Heart left ventricle (tissue), 16 donors: ENCODE data around the gene FANCF. TPM values are rescaled to one million over a fixed set of nuclear protein-coding genes. Genes with fewer than 3 reads are reported as not detected.
"Not testable (repeated sequence)": the region's sequence is repeated elsewhere in the genome, so short reads cannot be mapped to it uniquely, and the experiment has no call there.

Source experiments
- ATAC-seq, 4 donors: fragments of 200-7000 bp; cut with Tn5 transposase; one replicate each; pipeline ENCODE4 v1.9.1; 2020 to 2022; ENCODE audit warnings: moderate library complexity in 4 of 4, mild to moderate bottlenecking in 3 of 4, moderate number of reproducible peaks in 1 of 4
- DNase-seq, 5 donors: peaks; one replicate each; pipeline ENCODE4 v3.0.0-alpha.2; 2020
- H3K27ac ChIP-seq, 12 donors: fragments of 200-600 bp; sonication (generic) in 4 of 12; one replicate each; pipeline versions ENCODE4 v1.5.0 to v1.8.0; 2016 to 2022; ENCODE audit warnings: mild to moderate bottlenecking in 2 of 12
- H3K27me3 ChIP-seq, 9 donors: fragments of 200-600 bp; sonication (generic) in 2 of 9; one replicate each; pipeline versions ENCODE4 v1.5.1 to v1.8.0; 2016 to 2022; ENCODE audit warnings: mild to moderate bottlenecking in 3 of 9
- H3K36me3 ChIP-seq, 9 donors: fragments of 200-600 bp; sonication (generic) in 2 of 9; one replicate each; pipeline versions ENCODE4 v1.5.0 to v1.8.0; 2018 to 2022; ENCODE audit warnings: mild to moderate bottlenecking in 2 of 9
- H3K4me1 ChIP-seq, 12 donors: fragments of 200-600 bp; sonication (generic) in 4 of 12; one replicate each; pipeline versions ENCODE4 v1.5.0 to v1.8.0; 2016 to 2022; ENCODE audit warnings: mild to moderate bottlenecking in 3 of 12
- H3K4me3 ChIP-seq, 12 donors: fragments of 200-600 bp; sonication (generic) in 4 of 12; one replicate each; pipeline versions ENCODE4 v1.5.0 to v1.8.0; 2017 to 2022; ENCODE audit warnings: mild to moderate bottlenecking in 9 of 12, moderate library complexity in 4 of 12
- H3K9me3 ChIP-seq, 12 donors: fragments of 200-600 bp; sonication (generic) in 4 of 12; one replicate each; pipeline versions ENCODE4 v1.5.0 to v1.8.0; 2016 to 2022; ENCODE audit warnings: mild to moderate bottlenecking in 1 of 12
- POLR2A ChIP-seq, 2 donors: fragments of 450-650 bp; IDR thresholded peaks; one replicate each; pipeline ENCODE4 v1.6.1; 2017; ENCODE audit warnings: antibody characterized with exemption in 2 of 2, mild to moderate bottlenecking in 2 of 2, moderate library complexity in 2 of 2
- WGBS, 4 donors: extraction: QIAGEN DNeasy Blood & Tissue Kit in 2 of 4; methylation state at CpG; one replicate each; pipeline versions ENCODE4 v1.1.5 to v1.1.7; 2013 to 2018; 5-methylcytosine and 5-hydroxymethylcytosine counted together
- intact Hi-C, 10 donors: fragments of 100-400 bp; cut with DNase I; formaldehyde crosslinking; loops; one replicate each; pipeline versions ENCODE4 v1.11.1 to v1.14.2; 2022
- polyA plus RNA-seq, 2 donors: library from polyadenylated mRNA; stranded (reverse); fragments of 200-250 nt; gene quantifications; one replicate each; pipeline ENCODE4 v1.2.3, GENCODE V29; 2013
- total RNA-seq, 9 donors: library from RNA; depleted of rRNA in 2 of 9; stranded (reverse); fragments of >200 nt in 2 of 9; fragmentation: NEBNext Ultra II Directional in 3 of 9; extraction: Animal tissue kit (Norgen Biotek cat#: 25700) in 3 of 9; gene quantifications; one replicate each; pipeline versions ENCODE4 v1.1.0 to v1.2.4, GENCODE V29; 2016 to 2023
- TF ChIP-seq, protein P1 (sequence below), 12 donors: fragments of 200-600 bp; sonication (generic) in 4 of 12; IDR thresholded peaks; one replicate each; pipeline versions ENCODE4 v1.5.0 to v1.8.0; 2018 to 2022; ENCODE audit warnings: antibody characterized with exemption in 12 of 12, mild to moderate bottlenecking in 5 of 12
- donor health status: ischemic (EF 13 %, LVEDD 7.1; RV severe dilation, severe dysfunction).
- donor health status: healthy with polysubstance abuse.
- donor health status: DM: no; HTN: yes; CAD: no.
- donor health status: DM: no; HTN: no; CAD: no.
- donor health status: ischemic (EF 25% LVEDD 6.9; RV normal size, moderate dysfunction).
- donor health status: ischemic (EF 25% LVEDD 5.7; RV mildly dilated, moderate dysfunction).
- donor health status: healthy.
- donor health status: DM: yes; HTN: yes; CAD: no.
- donor health status: ischemic (EF 35%, LVEDD 5.7; RV mildly dilated, moderate dysfunction).
- donor health status: nonischemic (EF 11% LVEDD 7.7; RV severe dilation, severe dysfunction).
- donor health status: DM: yes; HTN: yes; CAD: no.
- donor health status: PGD.
- donor health status: ischemic (EF 29% LVEDD 5.4; RV normal size, mild dysfunction).
- donor health status: nonischemic (EF 23%, LVEDD 6.1; RV moderate dilation, normal function).

The FANCF gene
- total and polyA plus RNA-seq, 11 donors: 3.4 to 8.6 (median 6.2) TPM

DNA sequence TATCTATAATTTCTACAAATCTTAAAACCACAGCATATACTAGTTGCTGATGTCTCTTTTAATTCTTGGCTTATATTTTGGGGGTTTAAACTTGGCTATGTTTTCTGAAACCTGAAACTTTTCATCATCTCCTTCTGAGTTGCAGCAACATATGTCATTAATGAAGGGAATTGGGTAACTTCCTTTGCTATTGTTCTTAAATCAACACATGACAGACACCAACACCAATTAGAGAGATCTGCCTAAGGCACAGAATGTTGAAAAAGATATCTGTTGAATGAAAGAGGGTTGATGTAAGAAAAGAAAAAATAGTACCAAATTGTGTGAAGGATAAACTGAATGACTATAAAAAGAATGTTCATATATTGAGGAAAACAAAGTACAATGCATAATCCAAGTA, 30.5 kb upstream of the FANCF start:
- H3K4me3 ChIP-seq: no peak overlapping the region
- ATAC-seq (no peak), DNase-seq (no peak)

DNA sequence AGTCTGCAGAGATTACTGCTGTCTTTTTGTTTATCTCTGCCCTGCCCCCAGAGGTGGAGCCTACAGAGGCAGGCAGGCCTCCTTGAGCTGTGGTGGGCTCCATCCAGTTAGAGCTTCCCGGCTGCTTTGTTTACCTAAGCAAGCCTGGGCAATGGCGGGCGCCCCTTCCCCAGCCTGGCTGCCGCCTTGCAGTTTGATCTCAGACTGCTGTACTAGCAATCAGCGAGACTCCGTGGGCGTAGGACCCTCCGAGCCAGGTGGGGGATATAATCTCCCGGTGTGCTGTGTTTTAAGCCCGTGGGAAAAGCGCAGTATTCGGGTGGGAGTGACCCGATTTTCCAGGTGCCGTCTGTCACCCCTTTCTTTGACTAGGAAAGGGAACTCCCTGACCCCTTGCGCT, 26.7 kb upstream of the FANCF start:
- not testable (repeated sequence) for ATAC-seq, H3K4me1 ChIP-seq, H3K36me3 ChIP-seq, H3K9me3 ChIP-seq, DNase-seq, H3K27ac ChIP-seq, H3K27me3 ChIP-seq, H3K4me3 ChIP-seq
- WGBS, 4 donors: 82 to 91% (median 86%) methylated on average over 14 to 15 of the region's 15 CpGs
- intact Hi-C loops: loop anchor here in 1 of 10 donors (10.0 kb wide), 1 partner anchor 58 kb away; no protein-coding TSS in a partner anchor

More for the DNA sequence above, 30.5 kb upstream of the FANCF start:
- intact Hi-C loops: loop anchor here in 1 of 10 donors (10.0 kb wide), 1 partner anchor 61 kb away; no protein-coding TSS in a partner anchor
- Histone ChIP-seq H3K9me3 (no peaks in the 10 kb centered on the region), H3K27ac (no peak overlapping the region), H3K36me3 (no peaks in the 10 kb centered on the region), H3K27me3 (no peaks in the 10 kb centered on the region), H3K4me1 (no peaks in the 10 kb centered on the region)
- TF ChIP-seq POLR2A (IDR thresholded peaks at IDR 0.05): no peak
- TF ChIP-seq, protein P1, sequence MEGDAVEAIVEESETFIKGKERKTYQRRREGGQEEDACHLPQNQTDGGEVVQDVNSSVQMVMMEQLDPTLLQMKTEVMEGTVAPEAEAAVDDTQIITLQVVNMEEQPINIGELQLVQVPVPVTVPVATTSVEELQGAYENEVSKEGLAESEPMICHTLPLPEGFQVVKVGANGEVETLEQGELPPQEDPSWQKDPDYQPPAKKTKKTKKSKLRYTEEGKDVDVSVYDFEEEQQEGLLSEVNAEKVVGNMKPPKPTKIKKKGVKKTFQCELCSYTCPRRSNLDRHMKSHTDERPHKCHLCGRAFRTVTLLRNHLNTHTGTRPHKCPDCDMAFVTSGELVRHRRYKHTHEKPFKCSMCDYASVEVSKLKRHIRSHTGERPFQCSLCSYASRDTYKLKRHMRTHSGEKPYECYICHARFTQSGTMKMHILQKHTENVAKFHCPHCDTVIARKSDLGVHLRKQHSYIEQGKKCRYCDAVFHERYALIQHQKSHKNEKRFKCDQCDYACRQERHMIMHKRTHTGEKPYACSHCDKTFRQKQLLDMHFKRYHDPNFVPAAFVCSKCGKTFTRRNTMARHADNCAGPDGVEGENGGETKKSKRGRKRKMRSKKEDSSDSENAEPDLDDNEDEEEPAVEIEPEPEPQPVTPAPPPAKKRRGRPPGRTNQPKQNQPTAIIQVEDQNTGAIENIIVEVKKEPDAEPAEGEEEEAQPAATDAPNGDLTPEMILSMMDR (IDR thresholded peaks at IDR 0.05): no peak

DNA sequence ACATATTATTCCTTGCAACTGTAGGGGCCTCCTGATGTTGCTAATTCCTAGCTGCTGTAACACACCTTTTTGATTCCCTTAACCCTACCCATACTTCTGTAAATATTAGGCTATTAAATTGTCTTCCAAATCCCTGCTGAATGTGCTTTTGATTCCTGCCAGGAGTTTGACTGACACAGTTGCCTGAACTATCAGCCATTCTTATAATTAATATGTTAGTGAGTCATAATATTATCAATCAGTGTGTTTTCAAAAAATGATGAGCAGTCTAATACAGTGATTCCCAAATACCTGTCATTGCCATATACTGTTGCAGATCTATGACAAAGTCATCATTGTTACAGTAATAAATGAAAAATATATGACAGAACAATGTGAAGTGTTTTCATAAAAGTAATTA, 15.9 kb upstream of the FANCF start:
- no peaks in the 10 kb centered on the region for H3K36me3 ChIP-seq
- TF ChIP-seq POLR2A (IDR thresholded peaks at IDR 0.05): no peak
- TF ChIP-seq, protein P1 (IDR thresholded peaks at IDR 0.05): no peak
- no peaks in the 10 kb centered on the region for H3K9me3 ChIP-seq
- H3K27me3 ChIP-seq: no peaks in the 10 kb centered on the region
- H3K4me3 ChIP-seq: no peak overlapping the region
- no peak for ATAC-seq
- intact Hi-C loops: no loop called here
- H3K27ac ChIP-seq: no peak overlapping the region
- DNase-seq: no peak
- H3K4me1 ChIP-seq: no peaks in the 10 kb centered on the region

DNA sequence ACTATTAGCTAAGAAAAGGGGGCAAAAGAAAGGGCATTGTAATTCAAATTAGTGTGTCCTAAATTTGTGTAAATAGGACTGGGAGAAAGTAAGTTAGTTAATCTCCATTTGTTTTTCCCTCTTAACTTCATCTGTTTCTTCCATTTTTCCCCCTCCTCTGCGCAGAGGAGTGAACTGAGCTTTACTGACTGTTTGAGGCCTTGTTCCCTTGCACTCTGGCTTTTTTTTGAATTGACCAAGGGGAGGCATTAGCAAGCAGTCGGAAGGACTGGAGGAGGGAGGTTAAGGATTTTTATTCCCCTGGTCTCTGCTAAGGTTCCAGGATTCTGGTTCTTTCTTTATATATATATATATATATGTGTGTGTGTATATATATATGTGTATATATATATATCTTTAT, 15.2 kb upstream of the FANCF start:
- WGBS, 4 donors: 87 to 92% (median 91%) methylated on average over 2 of the region's 2 CpGs
- H3K36me3 ChIP-seq: no peaks in the 10 kb centered on the region
- TF ChIP-seq, protein P1 (IDR thresholded peaks at IDR 0.05): no peak
- TF ChIP-seq POLR2A (IDR thresholded peaks at IDR 0.05): no peak
- H3K9me3 ChIP-seq: no peaks in the 10 kb centered on the region
- no peaks in the 10 kb centered on the region for H3K4me1 ChIP-seq
- ATAC-seq: no peak
- H3K27ac ChIP-seq: no peak overlapping the region
- H3K4me3 ChIP-seq: no peak overlapping the region
- no peaks in the 10 kb centered on the region for H3K27me3 ChIP-seq
- no peak for DNase-seq
- intact Hi-C loops: no loop called here

DNA sequence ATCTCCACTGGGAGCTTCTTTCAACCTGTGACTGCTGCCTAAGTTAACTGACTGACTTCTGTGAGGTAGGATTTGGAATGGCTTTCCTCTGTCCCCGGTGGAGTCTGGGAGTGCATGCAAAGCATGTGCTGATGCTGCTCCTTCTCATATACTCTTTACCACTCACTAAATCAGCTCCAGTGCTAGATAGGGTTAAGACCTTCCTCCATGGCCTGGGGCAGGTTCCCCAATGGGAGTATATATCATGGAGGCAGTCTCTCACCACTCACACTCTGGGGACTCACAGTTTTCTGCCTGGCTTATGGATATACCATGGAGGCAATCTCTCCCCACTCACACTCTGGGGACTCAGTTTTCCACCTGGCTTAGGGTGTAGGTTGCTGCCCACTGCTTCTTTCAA, 10.1 kb upstream of the FANCF start:
- no peaks in the 10 kb centered on the region for H3K27me3 ChIP-seq
- TF ChIP-seq, protein P1 (IDR thresholded peaks at IDR 0.05): no peak
- TF ChIP-seq POLR2A (IDR thresholded peaks at IDR 0.05): no peak
- H3K4me1 ChIP-seq: no peaks in the 10 kb centered on the region
- no peaks in the 10 kb centered on the region for H3K36me3 ChIP-seq
- ATAC-seq: no peak
- no peak overlapping the region for H3K4me3 ChIP-seq
- no peaks in the 10 kb centered on the region for H3K9me3 ChIP-seq
- DNase-seq: no peak
- H3K27ac ChIP-seq: no peak overlapping the region
- WGBS, 4 donors: 0 to 53% (median 0%) methylated on average over 1 of the region's 1 CpG
- intact Hi-C loops: no loop called here
